ENCODE measurements around the gene RBM26. TPM values are rescaled to one million over a fixed set of nuclear protein-coding genes. Genes with fewer than 3 reads are reported as not detected.

Gene RBM26
- total and polyA plus RNA-seq, 2 experiments from 2014 or later: 46.0 to 69.3 TPM

DNA sequence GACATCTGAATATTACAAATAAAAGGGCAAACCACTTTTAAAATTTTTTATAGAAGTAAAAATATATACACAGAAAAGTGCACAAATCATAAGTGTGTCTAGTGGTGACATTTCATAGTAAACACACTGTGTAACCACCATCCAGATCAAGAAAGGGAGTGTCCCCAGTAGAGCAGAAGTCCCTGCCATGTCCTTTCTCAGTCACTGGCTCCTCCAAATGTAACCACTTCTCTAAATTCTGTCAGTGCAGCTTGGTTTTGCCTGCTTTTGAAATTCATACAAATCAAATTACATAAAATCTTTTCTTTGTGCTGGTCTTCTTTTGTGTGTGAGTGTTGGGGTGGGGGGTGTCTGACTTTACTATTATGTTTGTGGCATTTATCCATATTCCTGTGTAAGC lies 116.5 kb downstream of the RBM26 start:
- Mint-ChIP-seq H3K4me3 (no peak overlapping the region), H3K4me1 (peaks cover 33% of the 10 kb centered on the region), H3K36me3 (ENCODE audit: low read depth) (peaks cover 2% of the 10 kb centered on the region; the same call in 1 of the 3 replicates), H3K9me3 (no peaks in the 10 kb centered on the region), H3K27me3 (ENCODE audit: insufficient read depth, low read depth, poor library complexity) (no peaks in the 10 kb centered on the region), H3K27ac (no peak overlapping the region)
- Histone ChIP-seq H3F3A (replicated peaks; ENCODE audit: low read depth) (no peaks in the 10 kb centered on the region), H4K20me1 (replicated peaks; ENCODE audit: insufficient read depth) (no peaks in the 10 kb centered on the region), H3K4me1 (ENCODE audit: insufficient read depth) (peaks cover 22% of the 10 kb centered on the region), H3K27ac (ENCODE audit: low read depth) (no peak overlapping the region), H3K36me3 (ENCODE audit: insufficient read depth) (no peaks in the 10 kb centered on the region), H3K27me3 (ENCODE audit: insufficient read depth) (no peaks in the 10 kb centered on the region), H3K79me2 (replicated peaks; ENCODE audit: insufficient read depth) (no peaks in the 10 kb centered on the region), H3K4me3 (no peak overlapping the region), H3K9me2 (ENCODE audit: insufficient read depth) (no peaks in the 10 kb centered on the region), H2AFZ (no peak overlapping the region), H3K4me2 (no peak overlapping the region)
- ATAC-seq (no peak), DNase-seq (ENCODE audit: low spot score) (no peak)
- TF ChIP-seq, protein P1, sequence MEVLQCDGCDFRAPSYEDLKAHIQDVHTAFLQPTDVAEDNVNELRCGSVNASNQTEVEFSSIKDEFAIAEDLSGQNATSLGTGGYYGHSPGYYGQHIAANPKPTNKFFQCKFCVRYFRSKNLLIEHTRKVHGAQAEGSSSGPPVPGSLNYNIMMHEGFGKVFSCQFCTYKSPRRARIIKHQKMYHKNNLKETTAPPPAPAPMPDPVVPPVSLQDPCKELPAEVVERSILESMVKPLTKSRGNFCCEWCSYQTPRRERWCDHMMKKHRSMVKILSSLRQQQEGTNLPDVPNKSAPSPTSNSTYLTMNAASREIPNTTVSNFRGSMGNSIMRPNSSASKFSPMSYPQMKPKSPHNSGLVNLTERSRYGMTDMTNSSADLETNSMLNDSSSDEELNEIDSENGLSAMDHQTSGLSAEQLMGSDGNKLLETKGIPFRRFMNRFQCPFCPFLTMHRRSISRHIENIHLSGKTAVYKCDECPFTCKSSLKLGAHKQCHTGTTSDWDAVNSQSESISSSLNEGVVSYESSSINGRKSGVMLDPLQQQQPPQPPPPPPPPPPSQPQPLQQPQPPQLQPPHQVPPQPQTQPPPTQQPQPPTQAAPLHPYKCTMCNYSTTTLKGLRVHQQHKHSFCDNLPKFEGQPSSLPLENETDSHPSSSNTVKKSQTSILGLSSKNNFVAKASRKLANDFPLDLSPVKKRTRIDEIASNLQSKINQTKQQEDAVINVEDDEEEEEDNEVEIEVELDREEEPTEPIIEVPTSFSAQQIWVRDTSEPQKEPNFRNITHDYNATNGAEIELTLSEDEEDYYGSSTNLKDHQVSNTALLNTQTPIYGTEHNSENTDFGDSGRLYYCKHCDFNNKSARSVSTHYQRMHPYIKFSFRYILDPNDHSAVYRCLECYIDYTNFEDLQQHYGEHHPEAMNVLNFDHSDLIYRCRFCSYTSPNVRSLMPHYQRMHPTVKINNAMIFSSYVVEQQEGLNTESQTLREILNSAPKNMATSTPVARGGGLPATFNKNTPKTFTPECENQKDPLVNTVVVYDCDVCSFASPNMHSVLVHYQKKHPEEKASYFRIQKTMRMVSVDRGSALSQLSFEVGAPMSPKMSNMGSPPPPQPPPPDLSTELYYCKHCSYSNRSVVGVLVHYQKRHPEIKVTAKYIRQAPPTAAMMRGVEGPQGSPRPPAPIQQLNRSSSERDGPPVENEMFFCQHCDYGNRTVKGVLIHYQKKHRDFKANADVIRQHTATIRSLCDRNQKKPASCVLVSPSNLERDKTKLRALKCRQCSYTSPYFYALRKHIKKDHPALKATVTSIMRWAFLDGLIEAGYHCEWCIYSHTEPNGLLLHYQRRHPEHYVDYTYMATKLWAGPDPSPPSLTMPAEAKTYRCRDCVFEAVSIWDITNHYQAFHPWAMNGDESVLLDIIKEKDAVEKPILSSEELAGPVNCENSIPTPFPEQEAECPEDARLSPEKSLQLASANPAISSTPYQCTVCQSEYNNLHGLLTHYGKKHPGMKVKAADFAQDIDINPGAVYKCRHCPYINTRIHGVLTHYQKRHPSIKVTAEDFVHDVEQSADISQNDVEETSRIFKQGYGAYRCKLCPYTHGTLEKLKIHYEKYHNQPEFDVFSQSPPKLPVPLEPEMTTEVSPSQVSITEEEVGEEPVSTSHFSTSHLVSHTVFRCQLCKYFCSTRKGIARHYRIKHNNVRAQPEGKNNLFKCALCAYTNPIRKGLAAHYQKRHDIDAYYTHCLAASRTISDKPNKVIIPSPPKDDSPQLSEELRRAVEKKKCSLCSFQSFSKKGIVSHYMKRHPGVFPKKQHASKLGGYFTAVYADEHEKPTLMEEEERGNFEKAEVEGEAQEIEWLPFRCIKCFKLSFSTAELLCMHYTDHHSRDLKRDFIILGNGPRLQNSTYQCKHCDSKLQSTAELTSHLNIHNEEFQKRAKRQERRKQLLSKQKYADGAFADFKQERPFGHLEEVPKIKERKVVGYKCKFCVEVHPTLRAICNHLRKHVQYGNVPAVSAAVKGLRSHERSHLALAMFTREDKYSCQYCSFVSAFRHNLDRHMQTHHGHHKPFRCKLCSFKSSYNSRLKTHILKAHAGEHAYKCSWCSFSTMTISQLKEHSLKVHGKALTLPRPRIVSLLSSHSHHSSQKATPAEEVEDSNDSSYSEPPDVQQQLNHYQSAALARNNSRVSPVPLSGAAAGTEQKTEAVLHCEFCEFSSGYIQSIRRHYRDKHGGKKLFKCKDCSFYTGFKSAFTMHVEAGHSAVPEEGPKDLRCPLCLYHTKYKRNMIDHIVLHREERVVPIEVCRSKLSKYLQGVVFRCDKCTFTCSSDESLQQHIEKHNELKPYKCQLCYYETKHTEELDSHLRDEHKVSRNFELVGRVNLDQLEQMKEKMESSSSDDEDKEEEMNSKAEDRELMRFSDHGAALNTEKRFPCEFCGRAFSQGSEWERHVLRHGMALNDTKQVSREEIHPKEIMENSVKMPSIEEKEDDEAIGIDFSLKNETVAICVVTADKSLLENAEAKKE (CRISPR knock-in tag; IDR thresholded peaks at IDR 0.05): no peak
- TF ChIP-seq ZNF114 (CRISPR knock-in tag; IDR thresholded peaks at IDR 0.05) (no peak), EZH2 (IDR thresholded peaks at IDR 0.05; ENCODE audit: low read depth, unreplicated experiment) (no peak), ZNF331 (CRISPR knock-in tag; IDR thresholded peaks at IDR 0.05; ENCODE audit: low read depth) (no peak)
- TF ChIP-seq, protein P2, sequence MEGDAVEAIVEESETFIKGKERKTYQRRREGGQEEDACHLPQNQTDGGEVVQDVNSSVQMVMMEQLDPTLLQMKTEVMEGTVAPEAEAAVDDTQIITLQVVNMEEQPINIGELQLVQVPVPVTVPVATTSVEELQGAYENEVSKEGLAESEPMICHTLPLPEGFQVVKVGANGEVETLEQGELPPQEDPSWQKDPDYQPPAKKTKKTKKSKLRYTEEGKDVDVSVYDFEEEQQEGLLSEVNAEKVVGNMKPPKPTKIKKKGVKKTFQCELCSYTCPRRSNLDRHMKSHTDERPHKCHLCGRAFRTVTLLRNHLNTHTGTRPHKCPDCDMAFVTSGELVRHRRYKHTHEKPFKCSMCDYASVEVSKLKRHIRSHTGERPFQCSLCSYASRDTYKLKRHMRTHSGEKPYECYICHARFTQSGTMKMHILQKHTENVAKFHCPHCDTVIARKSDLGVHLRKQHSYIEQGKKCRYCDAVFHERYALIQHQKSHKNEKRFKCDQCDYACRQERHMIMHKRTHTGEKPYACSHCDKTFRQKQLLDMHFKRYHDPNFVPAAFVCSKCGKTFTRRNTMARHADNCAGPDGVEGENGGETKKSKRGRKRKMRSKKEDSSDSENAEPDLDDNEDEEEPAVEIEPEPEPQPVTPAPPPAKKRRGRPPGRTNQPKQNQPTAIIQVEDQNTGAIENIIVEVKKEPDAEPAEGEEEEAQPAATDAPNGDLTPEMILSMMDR (conservative IDR thresholded peaks at IDR 0.05; ENCODE audit: low read depth in 2 of 2): no peak

All from GM23338 (cell line).